Superior temporal gyrus (tissue), 1 donor: Measurements from ENCODE around the gene ITGB4.
A peak's percentile ranks its signal among the peaks of the same experiment; 100 is the strongest.

Experiments used
- DNase-seq: peaks from one replicate; pipeline ENCODE4 v3.0.0-alpha.2; 2016; ENCODE audit errors: extremely low spot score

The ITGB4 gene

DNA sequence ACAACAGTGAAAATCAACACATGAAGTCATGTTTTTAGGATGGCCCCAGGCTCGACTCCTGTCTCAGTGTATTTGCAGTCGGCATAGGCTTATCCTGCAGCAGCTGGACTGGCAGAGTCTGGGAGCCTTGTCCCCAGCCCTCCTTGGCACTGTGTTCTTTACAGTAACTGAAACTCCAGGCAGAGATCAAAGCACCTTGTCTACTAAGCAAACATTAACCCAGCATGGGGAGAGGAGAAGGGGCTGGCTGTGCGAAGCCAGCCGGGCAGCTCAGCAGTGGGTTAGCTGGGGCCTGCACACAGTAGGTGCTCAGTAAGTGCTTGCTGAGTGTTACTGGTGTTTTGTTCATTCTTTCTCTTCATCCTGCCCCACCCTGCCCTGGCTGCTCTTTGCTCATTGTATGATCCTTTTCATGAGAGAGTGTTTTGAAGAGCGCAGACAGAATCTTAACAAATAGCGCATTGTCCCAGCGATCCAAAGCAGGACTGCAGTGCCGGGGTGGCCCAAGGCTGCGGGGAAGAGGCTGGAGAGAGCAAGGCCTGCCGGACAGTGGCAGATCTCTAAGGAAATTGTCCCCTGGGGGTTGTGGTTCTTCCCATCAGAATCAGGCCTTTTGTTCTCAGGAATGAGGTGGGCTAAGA lies 23.5 kb upstream of the ITGB4 start:
- peak; percentile 92 for DNase-seq

DNA sequence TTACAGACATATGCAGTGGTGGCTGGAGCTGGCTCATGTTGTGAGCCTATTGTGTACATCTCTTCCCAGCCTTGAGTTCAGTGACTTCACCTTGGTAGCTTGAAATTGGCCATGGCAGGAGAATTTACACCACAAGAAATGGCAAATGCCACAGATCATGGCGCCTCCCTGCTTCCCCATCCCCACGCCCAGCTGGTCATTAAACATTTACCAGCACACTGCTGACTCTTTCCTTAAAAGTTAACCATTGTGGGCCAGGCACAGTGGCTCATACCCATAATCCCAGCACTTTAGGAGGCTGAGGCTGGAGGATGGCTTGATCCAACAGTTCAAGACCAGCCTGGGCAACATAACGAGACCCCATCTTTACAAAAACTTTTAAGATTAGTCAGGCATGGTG lies 22.6 kb upstream of the ITGB4 start:
- no peak for DNase-seq

DNA sequence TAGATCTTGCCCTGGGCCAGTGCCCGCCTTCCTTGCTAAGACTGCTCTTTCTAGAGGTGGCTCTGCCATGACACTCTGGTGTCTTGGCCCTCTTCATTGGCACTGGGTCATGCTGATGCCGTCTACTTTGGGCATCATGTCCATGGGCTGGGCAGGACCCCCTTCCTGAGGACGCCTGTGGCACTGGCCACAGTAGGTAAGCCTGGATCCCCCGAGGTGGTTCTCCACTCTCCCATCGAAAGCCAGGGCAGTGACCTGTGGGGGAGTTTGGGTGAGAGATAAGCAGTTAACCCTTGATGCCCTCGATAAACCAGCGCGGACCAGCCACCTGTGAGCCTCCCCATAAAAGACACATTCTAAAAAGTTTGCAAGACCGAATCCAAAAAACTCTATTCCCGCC lies 20.0 kb upstream of the ITGB4 start:
- no peak for DNase-seq

DNA sequence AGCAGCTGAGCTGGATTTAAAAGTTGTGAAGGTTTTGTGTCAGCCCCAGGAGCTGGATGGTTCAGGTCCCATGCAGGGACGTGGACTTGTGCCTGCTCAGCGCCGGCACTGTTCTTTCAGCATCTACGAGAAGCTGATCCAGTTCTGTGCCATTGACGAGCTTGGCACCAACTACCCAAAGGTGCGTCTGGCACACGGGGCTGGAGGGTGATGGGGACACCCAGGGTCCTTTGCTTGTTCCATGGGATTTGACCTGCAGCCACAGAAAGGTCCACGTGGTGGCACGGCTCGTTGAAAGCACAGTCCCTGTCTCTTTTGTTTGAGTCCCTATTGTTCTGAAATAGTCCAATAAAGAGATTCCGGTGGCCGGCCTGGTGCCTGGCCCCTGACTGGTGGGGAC lies 18.1 kb upstream of the ITGB4 start:
- no peak for DNase-seq

DNA sequence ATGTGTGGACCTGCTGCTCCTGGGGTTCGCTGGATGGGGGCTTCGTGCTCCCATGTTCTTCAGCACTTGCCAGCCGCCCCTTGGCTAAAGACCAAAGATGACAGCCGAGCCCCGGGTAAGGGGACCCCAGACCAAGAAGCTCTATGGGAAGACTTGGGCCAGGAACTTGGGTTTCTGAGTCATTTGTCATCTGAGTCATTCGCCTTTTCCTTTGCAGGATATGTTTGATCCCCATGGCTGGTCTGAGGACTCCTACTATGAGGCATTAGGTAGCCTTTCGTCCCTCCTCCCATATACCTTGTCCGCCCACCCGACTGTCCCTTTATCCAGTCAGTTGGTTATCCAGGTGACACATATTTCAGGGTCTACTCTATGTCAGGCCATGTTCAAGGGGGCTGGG lies 17.7 kb upstream of the ITGB4 start:
- no peak for DNase-seq

DNA sequence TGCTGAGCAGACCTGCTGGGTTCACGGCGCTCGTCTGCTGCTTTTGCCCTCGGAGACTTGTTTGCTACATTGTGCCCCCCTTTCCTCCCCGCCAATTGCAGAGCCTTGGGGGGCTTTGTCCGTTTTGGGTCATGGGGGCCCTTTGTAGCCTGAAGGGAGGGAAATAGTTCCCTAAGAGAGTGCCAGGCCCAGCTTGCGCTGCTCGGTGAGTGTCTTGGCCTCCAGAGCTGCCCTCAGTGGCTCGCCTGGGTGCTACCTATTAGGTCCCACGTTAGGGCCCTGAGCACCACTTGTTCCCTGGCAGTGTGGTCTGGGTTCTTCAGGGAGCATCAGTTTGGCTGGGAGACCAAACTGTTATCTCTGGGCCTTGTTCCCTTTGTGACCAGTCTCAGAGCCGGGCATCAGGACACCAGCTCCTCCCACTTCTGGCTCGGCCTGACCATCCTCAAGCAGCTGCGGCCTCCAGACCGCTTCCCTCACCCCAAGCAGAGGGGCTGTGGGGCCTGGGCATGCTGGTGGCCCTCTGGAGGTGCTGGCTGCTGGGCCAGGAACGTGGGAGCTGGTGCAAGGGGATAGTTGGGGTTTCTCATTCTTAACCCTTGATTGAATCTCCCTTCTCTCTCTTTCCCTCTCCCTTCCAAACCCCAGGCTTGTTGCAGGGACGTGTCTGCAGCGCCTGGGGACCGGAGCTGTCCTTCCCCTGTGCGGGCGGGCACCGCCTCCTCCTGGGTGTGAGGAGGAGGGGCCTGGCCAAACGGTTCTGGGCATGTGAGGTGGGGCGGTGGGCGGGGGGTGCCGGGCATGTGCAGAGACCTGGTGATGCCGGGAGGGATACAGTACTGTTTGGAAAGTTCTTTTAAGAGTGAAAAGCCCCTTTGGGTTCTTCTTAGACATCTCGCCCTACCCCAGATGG lies 16.0 kb upstream of the ITGB4 start:
- DNase-seq: no peak

DNA sequence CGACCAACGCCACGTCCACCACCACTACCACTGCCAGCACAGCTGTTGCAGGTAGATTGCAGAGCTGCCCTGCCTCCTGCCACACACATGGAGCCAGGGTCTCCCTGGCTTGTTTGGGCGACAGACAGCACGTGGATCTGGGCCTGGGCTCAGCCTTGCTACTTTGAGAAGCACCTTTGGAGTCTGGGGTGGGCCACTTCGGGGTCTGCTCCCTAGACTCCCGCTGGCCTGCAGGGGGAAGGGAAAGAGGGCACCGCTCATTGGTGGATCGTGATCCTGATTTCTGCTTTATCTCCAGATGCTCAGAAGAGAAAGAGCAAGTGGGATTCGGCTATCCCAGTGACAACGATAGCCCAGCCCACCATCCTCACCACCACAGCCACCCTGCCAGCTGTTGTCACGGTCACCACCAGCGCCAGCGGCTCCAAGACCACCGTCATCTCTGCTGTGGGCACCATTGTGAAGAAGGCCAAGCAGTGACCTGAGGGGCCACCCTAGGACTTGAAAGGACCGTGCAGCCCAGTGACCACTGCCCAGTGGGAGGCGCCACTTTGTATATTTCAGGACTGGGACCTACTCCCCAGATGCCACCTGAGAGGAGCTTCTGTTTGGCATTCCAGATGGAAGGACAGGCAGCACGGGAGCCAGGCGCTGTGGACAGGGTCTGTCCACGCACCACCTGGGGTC lies 15.1 kb upstream of the ITGB4 start:
- no peak for DNase-seq

DNA sequence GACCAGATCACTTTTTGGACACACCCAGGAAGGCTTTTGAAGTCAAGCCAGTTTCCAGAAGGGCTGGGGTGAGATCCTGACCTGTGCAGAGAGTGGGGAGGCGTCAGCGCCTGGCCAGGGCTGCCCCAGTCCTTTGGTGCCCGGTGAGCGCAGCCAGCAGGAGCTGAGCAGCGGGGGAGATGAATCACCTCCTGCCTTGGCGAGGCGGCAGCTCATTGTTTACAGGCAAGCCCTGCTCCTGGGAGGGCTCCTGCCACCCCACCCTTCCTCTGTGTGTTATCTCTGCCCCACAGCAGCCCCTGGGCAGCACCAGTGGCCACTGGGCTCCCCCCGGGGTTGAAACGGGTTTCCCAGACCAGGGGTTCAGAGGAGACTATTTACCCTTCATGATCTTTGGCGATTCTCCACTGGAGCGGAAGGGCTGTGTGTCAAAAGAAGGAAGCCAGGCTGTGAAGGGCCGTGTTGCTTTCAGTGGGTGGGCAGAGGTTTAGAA lies 14.1 kb upstream of the ITGB4 start:
- DNase-seq: no peak

DNA sequence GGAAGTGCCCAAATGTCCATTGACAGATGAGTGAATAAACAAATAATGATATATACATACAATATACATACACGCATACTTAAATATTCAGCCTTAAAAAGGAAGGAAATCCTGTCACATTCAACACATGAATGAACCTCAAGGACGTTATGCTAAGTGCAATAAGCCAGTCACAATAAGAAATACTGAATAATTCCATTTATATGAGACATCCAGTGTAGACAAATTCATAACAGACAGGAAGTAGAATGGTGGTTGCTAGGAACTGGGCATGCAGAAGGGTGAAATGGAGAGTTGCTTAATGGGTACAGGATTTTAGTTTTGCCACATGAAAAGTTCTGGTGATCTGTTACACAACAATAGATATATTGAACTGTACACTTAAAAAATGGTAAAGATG lies 8.8 kb upstream of the ITGB4 start:
- no peak for DNase-seq

DNA sequence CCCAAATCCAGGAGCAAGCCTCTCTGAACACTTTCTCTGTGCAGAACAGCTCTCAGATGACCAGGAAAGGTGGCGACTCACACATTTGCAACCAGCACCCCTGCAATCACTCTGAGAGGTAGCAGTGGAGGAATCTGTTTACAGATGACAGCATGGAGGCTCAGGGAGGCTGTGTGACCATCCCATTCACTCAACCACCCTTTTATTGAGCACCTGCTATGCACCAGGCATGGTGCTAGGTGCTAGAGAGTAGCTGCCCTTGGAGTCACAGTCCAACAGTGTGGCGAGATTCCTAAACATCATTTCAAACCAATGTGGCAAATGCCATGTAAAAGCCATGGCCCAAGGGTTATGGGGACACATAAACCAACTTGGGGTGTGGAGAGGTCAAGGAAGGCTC lies 1.5 kb upstream of the ITGB4 start:
- DNase-seq: no peak

DNA sequence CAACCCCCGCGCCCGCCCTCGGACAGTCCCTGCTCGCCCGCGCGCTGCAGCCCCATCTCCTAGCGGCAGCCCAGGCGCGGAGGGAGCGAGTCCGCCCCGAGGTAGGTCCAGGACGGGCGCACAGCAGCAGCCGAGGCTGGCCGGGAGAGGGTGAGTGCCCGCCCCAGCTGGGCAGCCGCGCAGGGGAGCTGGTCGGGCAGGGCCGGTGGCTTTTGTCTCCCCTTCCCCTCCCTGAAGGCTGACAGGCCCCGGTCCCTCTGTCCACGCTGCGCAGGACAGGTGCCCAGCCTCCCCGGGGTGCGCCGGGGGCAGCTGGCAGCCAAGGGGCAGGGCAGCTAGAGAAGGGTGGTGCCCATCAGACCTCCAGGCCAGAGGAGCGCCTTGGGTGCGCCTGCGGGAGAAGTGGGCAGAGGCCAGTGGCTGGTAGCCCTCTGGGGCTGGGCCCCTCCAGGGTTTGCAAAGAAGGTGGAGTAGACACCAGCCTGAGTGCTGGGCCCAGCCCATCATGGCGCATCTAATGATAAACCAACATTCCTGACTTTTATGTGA lies 278 bp downstream of the ITGB4 start:
- no peak for DNase-seq

DNA sequence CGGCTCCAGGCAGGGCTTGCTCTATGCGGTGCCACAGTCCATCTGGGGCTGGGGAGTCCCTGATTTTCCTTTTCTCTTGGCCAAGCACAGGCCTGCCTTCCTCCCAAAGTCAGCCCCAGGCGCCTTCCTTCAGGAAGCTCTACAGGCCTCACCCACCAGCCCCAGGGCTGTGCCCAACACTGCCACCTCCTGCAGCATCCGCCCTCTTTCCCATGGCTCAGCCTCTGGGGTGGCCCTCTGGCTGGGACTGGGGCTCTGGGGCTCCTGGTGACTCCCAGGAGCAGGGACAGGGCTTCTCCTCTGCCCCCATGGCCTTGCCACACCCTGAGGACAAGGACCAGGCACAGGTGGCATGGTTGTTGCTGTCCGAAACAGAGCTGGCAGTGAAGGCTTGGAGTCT lies 817 bp downstream of the ITGB4 start:
- no peak for DNase-seq

DNA sequence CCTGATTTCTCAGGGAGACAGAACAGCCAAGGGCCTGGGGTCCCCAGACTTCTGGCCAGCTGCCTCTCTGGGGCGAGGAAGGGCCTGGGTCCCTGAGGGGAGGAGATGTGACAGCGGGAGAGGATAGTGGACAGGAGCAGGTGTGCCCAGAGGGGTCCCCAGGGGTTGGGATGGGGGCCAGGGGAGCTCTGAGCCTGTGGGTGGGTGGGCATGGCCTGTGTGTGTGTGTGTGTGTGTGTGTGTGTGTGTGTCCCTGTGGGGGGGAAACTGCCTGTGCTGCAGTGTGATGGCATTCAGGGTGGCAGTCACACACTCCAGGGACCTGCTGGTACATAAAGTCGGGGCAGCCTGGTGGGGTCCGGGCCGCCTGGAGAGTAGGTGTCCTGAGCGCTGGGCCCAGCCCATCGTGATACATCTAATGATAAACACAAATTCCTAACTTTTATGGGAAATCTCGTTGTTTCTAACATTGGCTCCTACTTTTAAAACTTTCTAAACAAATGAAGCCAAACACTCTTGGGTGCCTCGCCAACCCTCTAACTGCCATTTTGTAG lies 1.4 kb downstream of the ITGB4 start:
- no peak for DNase-seq

DNA sequence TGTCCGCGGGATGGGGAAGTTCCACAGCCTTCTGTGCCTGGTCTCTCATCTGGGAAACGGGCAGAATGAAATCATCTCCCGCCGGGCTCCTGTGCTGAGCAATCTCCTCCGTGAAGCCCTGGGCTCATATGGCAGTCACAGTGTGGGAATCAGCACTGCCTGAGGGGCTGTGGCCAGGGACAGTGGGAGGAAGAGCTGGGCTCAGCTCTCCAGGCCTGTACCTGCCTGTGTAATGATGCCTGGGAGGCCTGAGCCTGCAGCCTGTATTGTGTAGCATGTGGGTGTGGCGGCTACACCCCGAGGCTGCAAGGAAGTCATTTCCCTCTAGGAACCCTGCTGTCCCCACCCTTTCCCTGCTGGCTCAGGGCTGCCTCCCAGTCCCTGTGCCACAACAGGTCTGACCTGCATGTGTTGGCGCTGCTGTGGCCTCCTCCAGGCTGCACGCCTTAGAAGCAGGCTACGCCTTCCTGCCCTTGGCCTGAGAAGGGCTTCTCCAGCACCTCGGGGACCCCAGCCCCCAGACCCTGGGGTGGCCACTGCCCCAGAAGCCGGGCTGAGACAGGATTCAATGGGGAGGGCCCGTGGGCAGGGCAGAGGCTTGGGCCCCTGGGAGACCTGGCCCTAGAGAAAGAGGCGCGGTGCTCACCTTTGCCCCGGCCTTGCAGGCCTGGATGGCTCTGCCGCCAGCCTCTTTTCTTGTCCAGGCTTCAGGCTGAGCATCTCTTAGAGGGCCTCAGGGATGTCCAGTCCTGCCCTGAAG lies 2.1 kb downstream of the ITGB4 start:
- DNase-seq: no peak

DNA sequence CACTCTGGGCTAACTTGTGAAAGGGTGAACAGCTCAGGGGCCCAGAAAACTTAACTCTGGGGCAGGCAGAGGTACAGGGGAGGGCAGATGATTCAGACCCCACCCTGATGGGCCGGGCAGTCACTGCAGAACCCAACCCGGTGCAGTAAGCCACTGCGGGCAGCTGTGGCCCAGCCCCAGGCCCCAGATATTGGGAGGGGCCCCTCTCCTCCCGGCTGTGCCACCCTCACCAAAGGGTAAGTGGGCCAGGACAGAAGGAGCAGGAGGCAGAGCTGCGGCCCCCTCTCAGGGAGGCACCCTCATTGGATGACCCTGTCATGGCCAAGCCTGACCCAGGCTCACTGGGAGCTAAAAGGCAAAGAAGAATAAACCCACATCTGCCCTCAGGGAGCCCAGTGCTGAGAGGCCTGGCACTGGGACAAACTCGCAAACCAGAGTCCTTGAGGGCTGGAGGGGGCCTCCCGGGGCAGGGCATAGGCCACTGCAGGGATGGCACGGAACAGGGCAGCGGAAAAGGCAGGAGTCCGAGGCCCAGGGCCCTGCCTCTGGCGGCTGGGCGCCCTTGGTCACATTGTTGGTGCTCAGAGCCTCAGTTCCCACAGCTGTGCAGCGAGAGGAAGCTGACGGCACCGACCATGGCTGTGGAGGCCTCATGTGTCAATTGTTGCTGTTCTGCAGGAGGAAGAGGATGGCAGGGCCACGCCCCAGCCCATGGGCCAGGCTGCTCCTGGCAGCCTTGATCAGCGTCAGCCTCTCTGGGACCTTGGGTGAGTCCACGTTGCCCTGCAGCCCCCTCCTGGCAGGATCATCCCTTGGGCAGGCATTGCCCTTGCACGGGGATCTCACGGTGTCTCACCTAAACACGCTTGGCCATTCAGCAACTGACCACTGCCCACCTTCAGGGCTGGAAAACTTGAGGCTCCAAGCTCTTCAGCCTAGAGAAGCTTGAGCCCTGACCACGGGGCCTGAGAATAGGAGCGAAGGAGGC lies 3.1 kb downstream of the ITGB4 start:
- no peak for DNase-seq

DNA sequence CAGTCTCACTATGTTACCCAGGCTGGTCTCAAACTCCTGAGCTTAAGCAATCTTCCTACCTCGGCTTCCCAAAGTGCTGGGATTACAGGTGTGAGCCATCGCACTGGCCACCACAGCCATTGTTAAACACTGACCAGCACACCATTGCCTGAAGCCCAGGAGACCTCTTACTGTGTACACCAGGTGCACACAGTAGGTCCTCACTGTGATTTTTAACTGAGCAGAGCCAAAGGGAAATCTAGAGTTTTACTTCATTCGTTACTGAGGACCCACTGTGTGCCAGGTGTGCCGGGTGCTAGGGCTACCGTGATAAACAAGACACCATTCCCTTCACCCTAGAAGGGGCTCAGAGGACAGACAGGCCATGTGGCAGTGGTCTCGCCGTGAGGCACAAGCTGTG lies 4.2 kb downstream of the ITGB4 start:
- no peak for DNase-seq

DNA sequence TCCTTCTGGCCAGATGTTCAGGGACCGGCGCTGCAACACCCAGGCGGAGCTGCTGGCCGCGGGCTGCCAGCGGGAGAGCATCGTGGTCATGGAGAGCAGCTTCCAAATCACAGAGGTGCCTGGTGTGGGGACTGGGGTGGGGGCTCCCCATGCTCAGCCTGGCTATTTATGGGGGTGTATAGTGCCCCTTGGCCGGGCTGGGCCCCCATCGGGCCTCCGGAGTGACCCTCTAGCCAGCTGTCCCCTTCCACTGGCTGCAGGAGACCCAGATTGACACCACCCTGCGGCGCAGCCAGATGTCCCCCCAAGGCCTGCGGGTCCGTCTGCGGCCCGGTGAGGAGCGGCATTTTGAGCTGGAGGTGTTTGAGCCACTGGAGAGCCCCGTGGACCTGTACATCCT lies 6.1 kb downstream of the ITGB4 start:
- no peak for DNase-seq

DNA sequence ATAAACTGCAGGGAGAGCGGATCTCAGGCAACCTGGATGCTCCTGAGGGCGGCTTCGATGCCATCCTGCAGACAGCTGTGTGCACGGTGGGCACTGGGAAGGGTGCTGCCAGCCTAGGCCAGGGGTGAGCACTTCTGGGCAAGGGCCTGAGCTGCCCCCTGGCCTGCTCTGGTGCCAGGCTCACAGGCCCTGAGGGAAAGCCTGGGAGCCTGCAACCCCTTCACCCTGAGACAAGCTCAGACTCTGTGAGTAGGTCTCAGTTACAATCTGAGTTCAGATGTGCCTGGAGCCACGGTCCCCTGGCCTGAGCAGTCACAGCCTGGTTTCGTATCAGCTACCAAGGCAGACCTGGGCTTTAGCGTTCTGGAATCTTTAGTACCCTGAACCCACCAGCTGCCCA lies 8.1 kb downstream of the ITGB4 start:
- DNase-seq: no peak

DNA sequence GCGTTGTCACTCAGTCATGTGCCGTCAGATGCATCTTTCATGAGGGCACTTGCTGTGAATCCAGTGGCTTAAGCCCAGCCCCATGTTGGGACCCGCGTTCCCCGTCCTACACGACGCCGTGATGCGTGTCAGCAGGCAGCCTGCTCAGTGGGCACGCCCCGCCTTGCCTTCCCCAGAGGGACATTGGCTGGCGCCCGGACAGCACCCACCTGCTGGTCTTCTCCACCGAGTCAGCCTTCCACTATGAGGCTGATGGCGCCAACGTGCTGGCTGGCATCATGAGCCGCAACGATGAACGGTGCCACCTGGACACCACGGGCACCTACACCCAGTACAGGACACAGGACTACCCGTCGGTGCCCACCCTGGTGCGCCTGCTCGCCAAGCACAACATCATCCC lies 8.8 kb downstream of the ITGB4 start:
- DNase-seq: no peak

DNA sequence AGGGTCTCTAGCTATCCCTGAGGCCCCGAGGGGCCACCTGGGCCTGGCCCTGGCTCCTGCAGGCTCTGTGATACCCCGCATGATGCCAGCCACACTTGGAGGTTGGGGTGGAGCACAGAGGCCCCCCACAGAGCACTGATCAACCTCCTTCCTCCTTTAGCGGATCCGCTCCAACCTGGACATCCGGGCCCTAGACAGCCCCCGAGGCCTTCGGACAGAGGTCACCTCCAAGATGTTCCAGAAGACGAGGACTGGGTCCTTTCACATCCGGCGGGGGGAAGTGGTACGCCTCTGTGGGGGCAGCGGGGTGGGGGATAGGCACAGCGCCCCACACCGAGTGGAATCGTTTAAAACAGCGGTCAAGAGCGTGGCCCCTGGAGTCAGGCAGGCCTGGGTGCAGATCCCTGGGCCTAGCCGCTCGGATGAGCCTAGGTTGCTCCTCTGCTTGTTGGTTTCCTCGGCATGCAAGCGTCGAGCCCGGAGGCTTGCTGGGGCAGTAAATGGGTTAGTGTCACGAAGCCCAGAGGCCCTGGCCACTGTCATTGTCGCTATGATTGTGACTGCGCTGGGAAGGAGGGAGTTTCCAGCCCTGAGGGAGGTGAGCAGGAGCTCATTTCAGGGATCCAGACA lies 9.9 kb downstream of the ITGB4 start:
- DNase-seq: no peak
